ENCODE measurements around the gene UBE2O.

- TF ChIP-seq CTCF (IDR thresholded peaks at IDR 0.05; ENCODE audit: low read depth, low read length, missing input control): no peak
- TF ChIP-seq TAF1 (conservative IDR thresholded peaks at IDR 0.05): no peak
- TF ChIP-seq ZBTB33 (IDR thresholded peaks at IDR 0.05): no peak
- TF ChIP-seq SP1 (IDR thresholded peaks at IDR 0.05): no peak
- TF ChIP-seq REST (IDR thresholded peaks at IDR 0.05): no peak
- no peak for TF ChIP-seq GABPA (IDR thresholded peaks at IDR 0.05 in 1 of 2, conservative IDR thresholded peaks at IDR 0.05 in 1 of 2)
- no peak for TF ChIP-seq MAX (IDR thresholded peaks at IDR 0.05)
- no peak for TF ChIP-seq FOXA1 (IDR thresholded peaks at IDR 0.05)
Measured at GRCh38 chr17:76367642-76368041, 85.3 kb downstream of the UBE2O start.

Measured in liver (tissue), 3 donors.